Fibroblast of peridontal ligament (primary cell): ENCODE results near the gene BAG3.
"Not testable (repeated sequence)": the region's sequence is repeated elsewhere in the genome, so short reads cannot be mapped to it uniquely, and the experiment has no call there.

Experiments used
- DNase-seq: peaks from one replicate; pipeline ENCODE4 v3.0.0-alpha.2; 2010; ENCODE audit errors: extremely low read depth

Gene BAG3

DNA sequence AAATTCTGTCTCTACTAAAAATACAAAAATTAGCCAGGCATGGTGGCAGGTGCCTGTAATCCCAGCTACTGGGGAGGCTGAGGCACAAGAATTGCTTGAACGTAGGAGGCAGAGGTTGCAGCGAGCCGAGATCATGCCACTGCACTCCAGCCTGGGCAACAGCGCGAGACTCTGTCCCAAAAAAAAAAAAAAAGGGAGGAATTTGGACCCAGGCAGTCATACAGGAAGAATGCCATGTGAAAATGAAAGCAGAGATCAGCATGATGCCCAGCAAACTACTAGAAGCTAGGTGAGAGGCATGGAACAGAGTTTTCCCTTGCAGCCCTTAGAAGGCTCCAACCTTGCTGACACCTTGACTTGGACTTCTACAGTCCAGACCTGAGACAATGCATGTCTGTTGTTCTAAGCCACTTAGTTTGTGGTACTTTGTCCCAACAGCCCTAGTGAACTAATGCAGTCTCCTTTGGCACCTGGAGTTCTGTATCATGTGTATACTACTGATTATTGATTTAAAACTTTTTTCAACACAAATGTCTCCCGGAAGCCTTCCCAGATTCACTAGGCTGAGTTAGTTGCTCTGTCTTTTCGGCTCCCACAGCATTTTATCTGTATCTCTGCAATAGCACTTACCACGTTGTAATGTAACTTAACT, 10.2 kb upstream of the BAG3 start:
- no peak for DNase-seq

DNA sequence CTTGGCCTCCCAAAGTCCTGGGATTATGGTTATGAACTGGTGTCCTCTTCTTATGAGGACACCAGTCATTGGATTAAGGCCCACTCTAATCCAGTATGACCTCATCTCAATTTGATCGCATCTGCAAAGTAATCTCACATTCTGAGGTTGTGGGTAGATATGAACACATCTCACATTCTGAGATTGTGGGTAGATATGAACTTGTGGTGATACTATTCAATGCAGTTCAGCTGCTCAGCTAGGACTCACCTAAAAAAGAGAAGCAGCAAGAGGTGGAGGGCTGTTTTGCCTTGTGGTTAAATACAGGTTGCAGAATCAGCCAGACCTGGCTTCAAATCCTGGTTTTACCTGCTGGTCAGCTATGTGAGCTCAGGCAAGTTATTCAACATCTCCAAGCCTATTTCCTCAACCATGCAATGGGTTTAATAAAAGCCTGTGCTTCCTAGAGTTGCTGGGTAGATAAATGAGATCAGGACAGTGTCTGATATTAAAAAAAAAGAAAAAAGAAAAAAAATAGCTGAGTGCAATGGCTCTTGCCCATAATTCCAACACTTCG, 8.5 kb upstream of the BAG3 start:
- DNase-seq = no peak

DNA sequence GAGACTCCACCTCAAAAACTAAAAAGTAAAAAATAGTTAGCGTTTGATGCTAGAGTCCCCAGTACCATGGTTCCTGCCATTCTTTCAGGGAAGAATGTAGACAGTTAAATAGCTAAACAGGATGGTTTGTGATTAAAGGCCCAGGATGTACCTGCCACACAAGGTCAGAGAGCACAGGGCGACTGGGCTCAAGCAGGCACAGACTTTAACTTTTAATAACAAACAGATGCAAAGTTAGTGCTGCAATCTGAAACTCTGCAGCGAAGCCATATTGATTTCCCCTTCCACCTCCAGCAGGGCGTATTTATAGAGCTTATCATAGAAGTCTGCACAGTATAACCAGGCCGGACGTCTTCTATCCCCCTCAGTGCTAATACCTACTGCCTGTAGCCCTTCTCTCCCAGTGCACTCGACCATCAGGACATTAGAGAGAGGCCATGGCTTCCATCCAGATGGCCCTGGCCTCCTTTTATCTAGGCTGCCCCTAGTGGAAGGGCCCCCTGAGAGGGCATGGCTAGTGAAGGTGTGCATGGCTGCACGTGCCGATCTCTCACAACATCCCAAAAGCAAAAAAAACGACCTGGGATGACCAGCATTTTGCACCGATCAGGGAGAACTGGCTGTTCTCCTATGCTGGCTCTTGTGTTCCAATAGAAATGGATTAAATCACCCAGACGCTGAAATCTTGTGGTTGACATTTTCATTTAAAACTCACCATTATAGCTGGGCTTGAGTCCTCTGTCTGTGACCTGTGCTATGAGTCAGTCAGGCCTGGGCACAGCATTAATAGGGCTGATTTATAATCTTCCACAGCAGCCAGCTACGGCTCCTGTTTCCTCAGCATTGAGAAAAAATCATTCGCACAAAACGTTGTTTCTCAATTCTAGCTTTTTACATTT, 7.6 kb upstream of the BAG3 start:
- no peak for DNase-seq

GRCh38 chr10:119644205-119644814, 6.9 kb upstream of the BAG3 start:
- no peak for DNase-seq

GRCh38 chr10:119644994-119645393, 6.2 kb upstream of the BAG3 start:
- DNase-seq = no peak

DNA sequence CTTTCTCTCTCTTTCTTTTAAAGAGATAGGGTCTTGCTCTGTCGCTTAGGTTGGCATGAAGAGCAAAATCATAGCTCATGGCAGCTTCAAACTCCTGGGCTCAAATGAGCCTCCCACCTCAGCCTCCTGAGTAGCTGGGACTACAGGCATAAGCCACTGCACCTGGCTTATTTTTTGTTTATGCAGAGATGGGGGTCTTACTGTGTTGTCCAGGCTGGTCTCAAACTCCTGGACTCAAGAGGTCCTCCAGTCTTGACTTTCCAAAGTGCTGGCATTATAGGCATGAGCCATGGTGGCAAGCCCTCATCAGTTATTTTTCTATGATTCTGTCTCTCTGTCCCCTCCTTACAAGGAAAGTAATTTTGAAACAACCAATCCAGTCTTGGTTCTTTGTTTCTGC, 1.1 kb upstream of the BAG3 start:
- DNase-seq = no peak

GRCh38 chr10:119651514-119652360, 557 bp downstream of the BAG3 start:
- no peak for DNase-seq

- peak; percentile 80 for DNase-seq
These were observed 1.2 kb downstream of the BAG3 start for GRCh38 chr10:119652361-119652730.

DNA sequence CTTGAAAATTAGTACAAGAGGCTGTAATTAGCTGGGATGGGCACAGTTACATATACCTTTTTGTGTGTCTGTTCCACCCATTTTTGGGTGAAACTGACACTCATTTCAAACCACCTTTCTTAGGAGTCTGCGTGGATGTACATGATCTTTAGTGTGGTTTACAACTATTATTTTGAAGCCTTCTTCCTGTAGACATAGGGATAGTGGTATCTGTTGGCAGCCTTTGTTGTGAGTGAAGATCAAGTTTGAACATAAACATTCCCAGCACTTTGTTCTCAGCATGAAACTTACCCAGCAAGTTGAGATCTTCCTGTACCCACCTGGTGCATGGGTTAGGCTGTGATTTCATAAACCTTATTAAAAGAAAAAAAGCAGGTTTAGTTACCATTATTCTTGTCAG, 2.0 kb downstream of the BAG3 start:
- peak; percentile 15 for DNase-seq

DNA sequence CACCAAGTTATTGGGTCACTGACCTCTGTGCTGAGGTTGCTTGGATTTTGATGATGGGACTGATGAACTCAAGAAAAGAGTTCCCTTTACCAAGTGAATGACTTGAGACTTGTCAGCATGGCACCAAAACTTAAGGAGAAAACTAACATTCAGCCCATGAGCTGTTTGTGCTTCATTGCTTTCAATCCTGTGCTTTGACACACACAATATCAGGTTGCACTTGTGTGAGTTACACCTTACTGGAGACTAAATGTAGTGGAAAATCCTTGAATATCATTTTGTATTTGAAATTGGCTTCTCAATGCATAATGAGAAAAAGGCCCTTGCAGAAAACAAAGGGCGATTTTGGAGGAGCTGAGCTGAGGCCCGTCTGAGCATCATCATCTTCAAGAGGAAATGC, 2.7 kb downstream of the BAG3 start:
- no peak for DNase-seq

GRCh38 chr10:119654540-119654939, 3.4 kb downstream of the BAG3 start:
- DNase-seq = no peak

GRCh38 chr10:119655566-119656001, 4.4 kb downstream of the BAG3 start:
- DNase-seq = peak; percentile 24

- no peak for DNase-seq
These were observed 5.6 kb downstream of the BAG3 start for GRCh38 chr10:119656760-119657159.

DNA sequence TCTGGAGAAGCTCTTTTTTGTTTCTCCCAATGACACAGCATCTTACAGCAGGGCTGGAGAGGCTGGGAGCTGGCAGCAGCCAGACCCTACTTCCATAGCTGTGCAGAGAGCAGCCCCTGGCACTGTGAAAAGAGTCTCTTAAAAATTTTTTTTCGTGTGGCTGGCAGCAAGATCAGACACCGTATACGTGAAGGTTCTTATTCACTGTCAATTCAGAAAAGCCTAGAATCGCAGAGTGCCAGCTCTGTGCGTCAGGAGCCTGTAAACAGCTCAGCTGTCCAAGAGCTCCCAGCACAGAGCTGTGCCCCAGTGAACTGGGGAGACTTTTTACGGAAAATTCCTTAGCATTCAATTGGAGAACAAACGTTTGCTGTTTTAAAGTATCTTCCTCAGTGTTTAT, 6.5 kb downstream of the BAG3 start:
- peak; percentile 15 for DNase-seq

GRCh38 chr10:119658274-119658673, 7.1 kb downstream of the BAG3 start:
- DNase-seq = peak; percentile 88

DNA sequence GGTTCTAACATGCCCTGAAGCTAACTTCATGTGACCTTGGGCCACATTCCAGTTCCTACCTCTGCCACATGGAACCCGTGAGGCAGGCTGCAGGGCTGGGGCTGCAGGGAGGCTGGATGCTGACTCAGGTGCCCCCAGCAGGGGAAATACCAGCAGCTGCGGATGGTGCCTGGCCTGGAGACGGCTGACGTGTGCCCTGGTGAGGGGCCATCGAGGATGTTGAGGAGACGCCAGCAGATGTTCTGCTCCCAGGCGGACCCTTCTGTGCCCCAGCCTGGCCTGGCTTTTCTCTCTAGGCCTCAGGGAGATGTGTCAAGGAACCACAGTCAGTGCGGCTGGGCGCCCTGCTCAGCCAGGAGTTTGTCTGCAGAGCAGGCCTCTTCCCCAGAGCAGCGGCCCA, 8.8 kb downstream of the BAG3 start:
- no peak for DNase-seq

GRCh38 chr10:119662076-119662605, 11.0 kb downstream of the BAG3 start:
- DNase-seq = not testable (repeated sequence)

DNA sequence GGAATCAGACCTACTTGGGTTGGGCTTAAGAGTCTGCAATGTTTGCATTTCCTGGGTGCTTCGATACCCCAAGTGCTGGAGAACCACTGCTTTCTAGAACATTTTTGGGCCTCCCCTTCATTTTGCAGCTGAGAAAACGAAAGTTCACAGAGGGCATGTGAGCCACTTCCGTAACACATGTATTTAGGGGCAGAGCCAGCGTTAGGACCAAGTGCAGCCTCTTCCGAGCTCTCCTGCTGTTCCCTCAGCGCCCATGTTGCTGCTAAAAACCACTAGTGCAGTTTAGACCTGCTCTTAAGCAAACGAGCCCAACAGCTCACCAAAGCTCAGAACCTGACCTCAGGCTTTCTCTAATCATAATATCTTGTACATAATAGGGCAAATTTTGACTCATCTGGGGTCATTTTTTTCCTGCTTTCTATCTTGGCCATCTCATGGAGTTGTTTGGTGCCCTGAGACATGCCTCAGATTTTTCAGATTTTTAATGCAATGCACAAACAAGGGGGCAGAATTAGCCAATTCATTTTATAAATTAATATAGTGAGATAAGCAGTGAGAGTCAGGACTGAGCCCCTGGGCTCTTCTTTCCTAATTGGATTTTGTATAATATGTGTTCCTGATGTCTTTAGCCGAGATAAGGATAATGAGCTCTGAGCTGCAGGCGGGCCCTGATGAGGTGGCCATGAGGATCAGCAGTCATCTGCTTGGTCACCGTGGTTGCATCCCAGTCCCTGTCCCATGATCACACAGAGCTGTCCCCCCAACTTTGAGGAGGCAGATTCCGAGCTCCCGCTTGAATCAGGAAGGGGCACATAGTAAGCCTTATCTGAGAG, 12.9 kb downstream of the BAG3 start:
- DNase-seq = no peak

- no peak for DNase-seq
These were observed 14.9 kb downstream of the BAG3 start for GRCh38 chr10:119665901-119666708.

- DNase-seq = no peak
These were observed 15.5 kb downstream of the BAG3 start for GRCh38 chr10:119666709-119667004.
